GM19238 (cell line): ENCODE data around the gene DEXI.

Experiments
- DNase-seq: peaks from one replicate; pipeline ENCODE4 v3.0.0; 2011; ENCODE audit warnings: low spot score; ENCODE audit not compliant: insufficient read length

DEXI gene

DNA sequence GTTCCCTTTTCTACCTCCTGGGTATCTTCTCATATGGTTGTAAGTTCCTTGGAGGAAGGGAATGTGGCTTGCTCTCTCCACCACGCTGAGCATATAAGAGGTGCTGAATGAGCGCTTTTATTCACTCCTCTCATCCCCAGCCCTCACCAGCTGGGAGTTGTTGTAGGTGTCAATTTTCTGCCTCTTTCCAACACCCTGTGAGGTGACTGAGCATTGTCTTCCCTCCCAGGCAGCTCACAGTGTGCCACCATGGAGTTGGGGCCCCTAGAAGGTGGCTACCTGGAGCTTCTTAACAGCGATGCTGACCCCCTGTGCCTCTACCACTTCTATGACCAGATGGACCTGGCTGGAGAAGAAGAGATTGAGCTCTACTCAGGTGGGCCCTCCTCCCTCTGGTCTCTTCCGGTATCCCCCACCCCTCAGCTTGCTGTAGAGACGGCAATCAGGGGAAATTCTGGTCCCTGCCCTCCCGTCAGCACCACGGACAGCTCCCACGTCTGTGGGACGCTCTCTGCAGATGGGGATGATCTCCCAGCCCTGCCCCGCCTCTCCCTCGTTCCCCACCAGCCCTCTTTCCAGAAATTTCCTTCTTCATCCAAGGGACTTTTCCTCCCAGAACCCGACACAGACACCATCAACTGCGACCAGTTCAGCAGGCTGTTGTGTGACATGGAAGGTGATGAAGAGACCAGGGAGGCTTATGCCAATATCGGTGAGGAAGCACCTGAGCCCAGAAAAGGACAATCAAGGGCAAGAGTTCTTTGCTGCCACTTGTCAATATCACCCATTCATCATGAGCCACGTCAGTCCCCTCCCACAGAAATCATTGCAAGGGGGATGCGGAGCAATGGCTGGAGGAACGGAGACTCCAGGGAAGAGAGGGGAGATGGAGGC, 47.0 kb downstream of the DEXI start:
- no peak for DNase-seq

DNA sequence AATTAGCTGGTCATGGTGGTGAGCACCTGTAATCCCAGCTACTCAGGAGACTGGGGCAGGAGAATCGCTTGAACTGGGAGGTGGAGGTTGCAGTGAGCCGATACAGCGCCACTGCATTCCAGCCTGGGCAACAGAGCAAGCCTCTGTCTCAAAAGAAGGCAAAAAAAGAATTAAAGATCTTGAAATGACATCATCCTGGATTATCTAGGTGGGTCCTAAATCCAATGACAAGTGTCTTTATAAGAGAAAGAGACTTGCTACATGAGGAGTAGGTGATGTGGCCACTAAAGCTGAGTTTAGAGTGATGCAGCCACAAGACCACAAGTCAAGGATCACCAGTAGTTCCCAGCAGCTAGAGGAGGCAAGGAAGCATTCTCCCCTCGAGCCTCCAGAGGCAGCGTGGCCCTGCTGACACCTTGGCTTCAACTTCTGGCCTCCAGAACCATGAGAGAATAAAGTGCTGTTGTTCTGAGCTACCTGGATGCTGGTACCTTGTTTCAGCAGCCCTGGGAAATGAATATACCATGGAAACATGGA, 49.4 kb downstream of the DEXI start:
- DNase-seq = no peak

GRCh38 chr16:10889855-10890254, 52.4 kb downstream of the DEXI start:
- DNase-seq = no peak

DNA sequence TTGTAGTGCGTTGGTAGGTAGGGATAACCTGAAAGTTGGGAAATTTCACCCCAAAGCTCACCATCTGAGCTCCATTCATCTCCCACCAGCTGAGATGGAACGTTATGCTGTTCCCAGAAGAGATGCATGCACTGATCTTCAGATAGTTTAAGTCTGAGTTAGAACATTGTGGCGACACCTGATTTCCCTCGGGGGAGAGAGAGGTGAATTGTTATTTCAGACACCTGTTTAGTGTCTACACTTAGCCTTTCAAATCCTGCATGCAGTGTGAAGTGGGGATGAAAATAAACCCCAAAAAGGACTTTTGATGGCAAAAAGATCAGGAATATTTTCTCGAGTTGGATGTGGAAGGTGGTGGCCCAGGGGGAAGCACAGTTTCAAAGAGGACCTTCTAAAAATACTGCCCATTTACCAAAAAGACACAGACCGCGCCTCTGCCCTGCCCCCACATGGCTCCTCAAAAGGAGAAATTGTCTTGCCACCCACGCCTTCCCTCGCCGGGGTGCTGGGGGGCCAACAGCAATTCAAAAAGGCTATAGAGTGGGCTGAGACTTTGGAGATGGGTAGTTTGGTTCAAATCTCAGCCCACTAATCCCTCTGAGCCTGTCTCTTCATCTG, 53.8 kb downstream of the DEXI start:
- no peak for DNase-seq

DNA sequence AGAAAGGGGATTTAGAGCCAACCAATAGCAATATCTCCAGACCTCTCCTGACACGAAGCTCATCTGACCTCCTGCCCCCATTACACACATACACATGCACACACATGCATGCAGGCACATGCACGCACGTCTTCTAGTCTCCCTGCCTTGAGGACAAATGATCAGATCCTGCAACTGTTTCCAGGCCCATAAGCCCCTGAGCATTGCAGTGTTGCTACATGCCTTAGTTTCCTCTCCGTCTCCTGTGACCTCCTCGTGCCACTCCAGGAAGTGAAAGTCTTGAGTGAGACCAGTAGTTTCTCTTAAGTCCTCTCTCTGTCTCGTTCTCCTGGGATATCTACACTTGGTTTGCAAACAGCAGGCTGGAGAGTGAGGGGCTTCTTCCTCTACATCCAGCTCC, 57.0 kb downstream of the DEXI start:
- no peak for DNase-seq

DNA sequence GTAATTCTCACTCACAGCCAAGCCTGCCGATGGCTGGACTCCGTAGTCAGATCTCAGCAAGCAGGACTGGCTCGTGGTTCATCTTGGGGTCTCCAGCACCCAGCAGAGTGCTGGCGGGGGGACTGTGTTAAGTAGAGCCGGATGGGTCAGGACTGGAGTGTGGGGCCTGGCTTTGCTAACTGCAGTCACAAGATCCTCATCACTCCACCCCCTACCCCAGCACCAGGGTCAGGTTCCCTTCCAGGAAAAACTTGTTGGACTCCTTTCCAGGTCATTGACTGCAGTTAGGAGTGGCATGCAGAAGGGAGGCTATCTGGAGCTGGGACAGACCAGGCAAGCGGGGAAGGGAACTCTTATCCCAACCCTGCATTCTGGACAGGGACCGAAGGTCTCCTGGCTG, 59.3 kb downstream of the DEXI start:
- no peak for DNase-seq

- no peak for DNase-seq
These were observed 60.7 kb downstream of the DEXI start for GRCh38 chr16:10881479-10882030.

DNA sequence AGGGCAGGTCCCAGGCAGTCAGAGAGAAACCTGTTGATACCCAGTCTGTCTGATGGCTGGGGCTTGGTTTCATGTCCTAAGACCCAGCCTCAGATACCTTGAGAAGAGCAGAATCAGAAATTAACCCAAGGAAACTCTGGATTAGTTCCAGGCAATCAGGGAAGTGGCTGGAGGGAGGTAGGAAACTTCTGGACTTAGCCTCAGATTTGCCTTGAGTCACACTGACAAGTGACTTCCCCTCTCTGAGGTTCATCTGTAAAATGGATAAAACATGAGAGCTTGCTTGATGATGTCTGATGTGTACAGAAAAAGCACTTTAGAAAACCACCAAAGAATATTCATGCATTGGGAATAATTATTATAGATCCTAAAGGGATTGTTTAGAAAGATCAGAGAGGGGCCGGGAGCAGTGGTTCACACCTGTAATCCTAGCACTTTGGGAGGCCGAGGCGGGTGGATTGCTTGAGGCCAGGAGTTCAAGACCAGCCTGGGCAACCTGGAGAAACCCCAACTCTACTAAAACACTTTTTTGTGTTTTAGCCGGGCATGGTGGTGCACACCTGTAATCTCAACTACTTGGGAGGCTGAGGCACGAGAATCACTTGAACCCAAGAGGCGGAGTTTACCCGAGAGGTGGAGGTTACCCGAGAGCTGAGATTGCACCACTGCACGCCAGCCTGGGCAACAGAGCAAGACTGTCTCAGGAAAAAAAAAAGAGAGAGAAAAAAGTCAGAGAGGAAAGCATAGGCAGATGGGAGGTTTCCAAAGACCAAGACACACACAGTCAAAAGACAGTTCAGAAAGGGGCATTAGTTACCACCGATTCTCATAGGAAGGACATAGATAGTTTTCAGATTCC, 61.4 kb downstream of the DEXI start:
- no peak for DNase-seq

- DNase-seq = no peak
These were observed 62.3 kb downstream of the DEXI start for GRCh38 chr16:10879681-10880589.
